ENCODE results near the gene NR1D1.
A peak's percentile ranks its signal among the peaks of the same experiment; 100 is the strongest.

NR1D1 gene

DNA sequence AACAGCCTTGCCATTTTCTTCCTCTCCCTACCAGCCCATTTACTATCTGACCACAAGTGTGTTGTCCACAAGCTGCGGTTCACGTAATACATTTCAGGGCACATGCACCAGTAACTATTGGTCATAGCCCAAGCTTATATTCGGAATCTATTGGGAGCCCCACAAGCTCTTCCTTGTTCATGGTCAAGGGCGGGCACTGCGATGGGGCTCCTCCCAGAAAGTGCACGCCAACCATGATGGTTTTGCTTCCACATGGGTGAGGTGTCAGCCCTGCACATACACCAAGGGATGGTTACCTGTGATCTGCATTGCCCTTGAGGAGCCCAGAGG lies 25.6 kb downstream of the NR1D1 start:
- DNase-seq = no peak

GRCh38 chr17:40074175-40074512 lies 26.2 kb downstream of the NR1D1 start:
- DNase-seq = no peak

- no peak for DNase-seq
Observed at GRCh38 chr17:40073454-40074174, 26.8 kb downstream of the NR1D1 start.

DNA sequence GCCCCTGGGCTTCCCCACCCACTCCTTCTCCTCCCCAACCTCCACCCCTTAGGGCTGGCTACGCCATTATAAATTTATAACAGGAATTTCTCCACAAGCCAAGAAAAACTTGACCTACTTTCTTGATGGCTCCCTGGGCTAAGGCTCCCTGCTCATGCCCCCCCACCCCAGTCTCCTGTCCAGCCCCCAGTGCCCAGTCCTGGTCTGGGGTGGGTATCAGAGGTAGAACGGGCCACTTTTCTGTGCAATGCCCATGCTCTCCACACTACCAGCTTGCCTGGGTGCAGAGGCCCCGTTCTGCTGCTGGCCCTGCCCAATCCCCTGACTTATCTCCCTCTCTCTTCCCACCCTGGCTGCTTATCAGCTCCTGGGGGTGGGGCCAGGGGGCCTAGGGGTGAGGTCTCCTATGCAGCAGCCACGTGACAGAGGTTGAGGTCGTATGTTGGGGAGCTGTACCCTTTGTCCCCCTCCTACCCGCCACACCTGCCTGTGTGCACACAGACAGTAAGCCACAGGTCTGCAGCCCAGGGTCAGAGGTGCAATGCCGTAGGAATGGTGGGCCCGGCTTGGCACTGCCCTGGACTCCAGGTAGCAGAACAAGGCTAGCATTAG lies 27.5 kb downstream of the NR1D1 start:
- DNase-seq = no peak

DNA sequence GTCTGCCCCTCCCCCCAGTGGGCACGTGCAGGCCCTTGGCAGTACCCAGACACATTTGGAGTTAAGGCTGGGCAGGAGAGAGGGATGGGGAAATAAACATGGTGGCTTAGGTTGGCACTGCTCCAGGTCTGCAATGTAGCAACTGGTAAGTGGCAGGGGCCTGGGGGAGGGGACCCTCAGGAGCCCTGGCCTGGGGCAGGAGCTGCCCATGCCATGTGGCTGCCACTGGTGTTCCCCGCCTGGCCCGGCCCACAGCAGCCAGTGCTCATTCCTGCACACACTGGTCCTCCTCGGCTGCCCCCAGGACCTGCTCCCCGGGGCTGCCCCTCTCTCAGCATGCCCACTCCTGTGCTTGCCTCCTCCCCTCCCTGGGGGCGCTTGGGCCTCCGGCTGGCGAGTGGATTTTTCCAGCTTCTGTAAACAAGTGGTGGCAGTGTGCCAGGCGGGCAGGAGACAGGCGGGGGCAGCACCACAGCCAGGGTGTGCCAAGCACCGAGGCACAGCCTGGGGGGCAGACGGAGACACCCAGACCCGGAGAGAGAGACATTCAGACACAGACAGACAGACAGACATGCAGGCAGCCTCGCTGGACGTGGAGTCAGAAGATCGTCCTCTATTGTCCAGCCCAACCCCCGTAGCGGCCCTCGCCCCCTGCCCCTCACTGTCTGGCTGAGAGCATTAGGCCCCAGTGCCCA lies 28.2 kb downstream of the NR1D1 start:
- DNase-seq = no peak

- DNase-seq = no peak
Observed at GRCh38 chr17:40071313-40072039, 28.9 kb downstream of the NR1D1 start.

DNA sequence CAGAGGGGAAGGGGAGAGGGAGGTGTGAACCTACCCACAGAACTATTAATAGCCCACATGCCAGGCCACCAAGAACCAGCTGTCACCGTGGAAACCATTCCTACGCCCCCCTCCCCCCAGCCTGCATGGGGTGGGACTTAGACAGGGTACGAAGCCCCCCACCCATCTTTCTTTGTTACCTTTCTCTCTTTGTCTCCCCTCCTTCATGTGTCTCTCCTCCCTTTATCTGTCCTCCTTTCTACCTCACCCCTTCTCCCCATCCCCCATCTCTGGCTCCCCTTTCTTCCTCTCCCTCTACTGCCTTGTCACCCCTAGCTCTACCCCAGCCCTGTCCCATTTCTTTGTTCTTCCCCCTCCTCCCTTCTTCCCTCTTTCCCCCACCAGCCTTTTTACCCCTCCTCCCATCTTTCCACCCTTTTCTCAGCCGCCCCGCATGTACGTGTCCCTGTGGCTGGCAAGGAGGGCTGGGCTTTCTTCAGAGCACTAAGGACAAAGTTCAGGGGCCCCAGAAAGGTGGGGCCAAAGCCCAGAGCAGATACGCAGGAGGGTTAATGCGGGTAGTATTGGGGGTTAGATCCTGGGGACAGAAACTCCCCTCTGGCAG lies 29.6 kb downstream of the NR1D1 start:
- no peak for DNase-seq

DNA sequence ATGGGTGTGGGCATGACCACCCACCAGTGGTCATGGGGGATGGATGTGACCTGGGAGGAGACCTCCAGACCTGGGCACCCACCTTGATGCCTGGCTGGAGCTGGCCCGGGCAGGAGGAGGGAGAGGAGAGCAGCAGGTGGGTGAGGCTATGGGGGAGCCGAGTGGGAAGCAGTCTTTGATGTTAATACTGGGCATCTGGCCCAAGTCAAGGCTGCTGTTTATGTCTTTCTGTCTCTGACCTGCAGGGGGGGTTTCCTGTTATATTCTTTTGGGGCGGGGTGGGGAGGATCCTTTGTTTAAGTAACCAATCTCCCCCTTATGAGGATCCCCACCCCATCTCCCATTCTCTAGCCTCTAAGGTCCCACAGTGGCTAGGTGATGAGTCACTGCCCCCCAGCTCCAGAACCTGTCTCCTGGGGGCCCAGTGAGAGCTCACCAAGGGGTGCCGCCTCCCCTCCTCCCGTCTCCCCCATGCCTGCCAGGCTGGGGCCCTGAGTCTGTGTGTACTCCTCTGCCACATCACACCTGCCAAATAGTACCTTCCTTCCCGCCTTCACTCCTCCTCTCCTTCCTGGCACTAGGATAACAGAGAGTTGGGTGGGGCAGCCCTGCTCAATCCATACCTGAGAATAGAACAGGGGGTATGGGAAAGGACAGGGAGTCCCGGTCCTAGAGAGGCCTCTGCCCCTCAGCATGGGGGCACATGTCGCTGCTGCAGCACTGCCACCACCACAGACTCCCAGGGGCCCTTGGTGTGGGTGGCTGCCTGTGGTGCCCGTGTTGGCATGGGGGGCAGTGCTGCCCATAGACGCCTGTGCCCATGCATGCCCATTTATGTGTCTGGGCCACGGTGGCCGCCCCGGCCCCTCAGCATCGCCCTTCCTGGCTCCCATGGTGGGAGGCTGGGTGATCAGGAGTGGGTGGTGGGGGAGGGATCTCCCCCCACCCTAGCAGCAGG lies 30.4 kb downstream of the NR1D1 start:
- DNase-seq = no peak

DNA sequence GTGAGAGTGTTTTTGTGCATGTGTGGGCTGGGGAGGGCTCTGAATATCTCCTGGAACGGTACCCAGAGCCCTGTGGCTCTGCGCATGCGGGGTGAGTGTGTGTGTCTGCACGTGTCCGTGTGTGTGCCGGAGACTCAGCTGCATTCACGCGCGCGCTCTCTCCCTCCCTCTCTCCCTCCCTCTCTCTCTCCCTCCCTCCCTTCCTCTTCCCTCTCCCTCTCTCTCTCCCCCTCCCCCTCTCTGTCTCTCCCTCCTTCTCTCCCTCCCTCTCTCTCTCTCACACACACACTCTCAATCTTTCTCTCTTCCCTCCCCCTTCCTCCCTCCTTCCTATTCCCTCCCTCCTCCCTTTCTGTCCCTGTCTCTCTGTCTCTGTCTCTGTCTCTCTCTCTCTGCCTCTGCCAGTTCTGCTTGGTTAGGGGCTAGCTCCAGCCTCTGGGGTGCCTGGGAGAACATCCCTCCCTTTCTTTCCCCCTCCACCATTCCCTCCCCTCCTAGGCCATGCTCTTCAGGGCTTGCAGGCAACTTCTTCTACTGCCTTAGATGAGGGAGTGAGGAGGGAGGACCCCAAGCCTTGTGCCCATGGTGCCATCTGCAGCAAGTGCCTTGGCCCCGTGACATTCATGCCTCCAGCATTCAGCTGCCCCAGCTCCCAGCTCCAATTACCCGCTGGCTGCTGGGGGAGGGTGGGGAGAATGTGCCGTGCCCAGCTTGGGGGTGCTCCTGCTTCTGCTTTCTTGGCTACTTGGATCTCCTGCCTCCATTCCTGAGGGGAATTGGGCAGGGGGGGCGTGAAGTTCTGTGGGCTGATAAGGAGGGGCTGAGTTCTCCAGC lies 31.3 kb downstream of the NR1D1 start:
- peak; percentile 86 for DNase-seq

GRCh38 chr17:40068584-40068916 lies 31.8 kb downstream of the NR1D1 start:
- DNase-seq = no peak

DNA sequence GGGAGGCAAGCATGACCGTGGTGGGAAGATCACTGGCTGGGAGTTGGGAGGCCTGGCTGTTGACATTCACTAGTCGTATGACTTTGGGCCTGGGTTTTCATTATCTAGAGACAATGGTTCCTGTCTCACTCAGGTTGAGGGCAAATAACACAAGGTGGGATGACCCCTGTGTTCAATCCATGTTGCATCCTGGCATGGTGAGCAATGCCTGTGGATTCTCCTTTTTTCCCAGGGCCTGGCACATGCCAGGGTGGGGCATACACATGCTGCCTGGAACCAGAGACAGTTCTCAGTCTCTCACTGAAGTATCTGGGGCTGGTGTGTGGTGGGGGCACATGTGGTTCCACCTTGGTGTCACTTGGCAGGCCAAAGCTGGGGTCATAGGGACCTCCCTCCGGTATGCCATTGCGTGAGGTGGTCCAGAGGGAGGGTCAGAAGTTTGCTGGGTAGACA lies 32.2 kb downstream of the NR1D1 start:
- DNase-seq = no peak

DNA sequence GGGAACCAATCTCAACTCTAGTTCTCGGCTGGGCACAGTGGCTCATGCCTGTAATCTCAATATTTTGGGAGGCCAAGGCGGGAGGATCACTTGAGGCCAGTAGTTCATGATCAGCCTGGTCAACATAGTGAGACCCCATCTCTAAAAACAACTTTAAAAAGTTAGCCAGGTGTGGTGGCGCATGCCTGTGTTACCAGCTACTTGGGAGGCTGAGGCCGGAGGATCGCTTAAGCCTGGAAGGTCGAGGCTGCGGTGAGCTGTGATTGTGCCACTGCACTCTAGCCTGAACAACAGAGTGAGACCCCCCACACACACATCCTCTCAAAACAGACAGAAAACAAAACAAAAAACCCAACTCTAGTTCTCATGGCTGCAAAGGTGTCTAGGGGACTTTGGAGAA lies 32.7 kb downstream of the NR1D1 start:
- no peak for DNase-seq

- DNase-seq = no peak
Observed at GRCh38 chr17:40065769-40066510, 34.4 kb downstream of the NR1D1 start.

DNA sequence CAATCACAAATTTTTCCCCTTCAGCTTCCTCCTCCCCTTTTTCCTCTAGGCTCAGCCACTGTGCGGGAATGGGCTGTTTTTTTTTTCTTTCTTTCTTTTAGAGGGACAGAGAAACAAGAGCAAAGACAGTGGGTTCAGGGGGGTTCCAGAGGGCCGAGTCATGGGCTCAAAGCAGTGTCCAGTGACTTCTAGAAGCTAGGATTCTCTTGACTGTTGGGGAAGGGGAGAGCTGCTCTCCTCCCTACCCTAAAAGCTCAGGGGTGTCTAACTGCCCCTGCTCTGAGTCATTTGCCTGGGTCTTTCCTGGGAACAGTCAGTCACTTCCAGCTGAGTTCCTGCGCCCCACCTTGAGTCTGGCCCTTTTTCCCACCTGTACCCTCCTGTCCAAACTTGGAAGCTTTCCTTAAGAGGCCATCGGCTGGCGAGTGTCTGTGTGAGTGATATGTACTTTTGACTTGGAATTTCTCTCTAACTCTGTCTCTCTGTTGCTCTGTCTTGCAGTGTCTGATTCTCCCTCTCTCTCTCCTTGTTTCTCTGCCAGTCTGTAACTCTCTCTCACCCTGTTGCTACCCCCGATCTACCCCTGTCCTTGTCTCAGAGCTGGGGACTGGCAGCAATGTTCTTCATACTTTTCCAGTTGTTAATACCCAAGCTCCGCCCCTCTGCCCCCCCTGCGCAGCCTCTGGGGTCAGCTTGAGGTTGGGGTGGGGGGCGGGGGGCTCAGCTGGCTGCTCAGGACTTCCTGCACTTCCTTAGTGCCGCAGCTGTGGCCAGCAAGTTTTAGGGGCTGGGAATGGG lies 35.2 kb downstream of the NR1D1 start:
- DNase-seq = no peak

DNA sequence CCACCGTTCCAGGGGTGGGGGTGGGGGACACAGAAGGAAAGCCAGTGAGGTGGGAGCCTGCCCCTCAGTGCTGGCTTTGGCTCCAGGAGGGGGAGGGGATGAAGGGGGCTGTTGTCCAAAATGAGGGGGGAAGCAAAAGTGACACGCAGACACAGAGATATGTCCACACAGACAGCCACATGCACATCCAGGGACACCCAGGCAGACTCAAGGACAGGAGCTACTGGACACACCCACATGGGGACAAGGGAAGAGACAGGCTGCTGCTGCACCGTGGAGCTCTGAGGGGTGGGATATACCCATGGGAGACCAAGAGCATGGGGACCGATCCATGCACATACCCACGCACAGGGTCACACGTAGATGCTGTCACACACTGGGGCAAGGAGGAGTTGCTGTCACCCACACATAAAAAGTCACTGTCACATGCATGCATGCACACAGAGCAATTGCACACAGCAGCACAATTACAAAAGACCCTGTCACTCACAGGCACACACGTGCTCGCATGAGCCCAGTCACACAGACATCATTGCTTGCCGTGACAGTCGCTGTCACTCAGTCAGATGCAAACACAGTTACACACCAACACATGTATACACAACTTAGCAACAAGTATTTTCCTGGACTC lies 36.4 kb downstream of the NR1D1 start:
- peak; percentile 11 for DNase-seq

DNA sequence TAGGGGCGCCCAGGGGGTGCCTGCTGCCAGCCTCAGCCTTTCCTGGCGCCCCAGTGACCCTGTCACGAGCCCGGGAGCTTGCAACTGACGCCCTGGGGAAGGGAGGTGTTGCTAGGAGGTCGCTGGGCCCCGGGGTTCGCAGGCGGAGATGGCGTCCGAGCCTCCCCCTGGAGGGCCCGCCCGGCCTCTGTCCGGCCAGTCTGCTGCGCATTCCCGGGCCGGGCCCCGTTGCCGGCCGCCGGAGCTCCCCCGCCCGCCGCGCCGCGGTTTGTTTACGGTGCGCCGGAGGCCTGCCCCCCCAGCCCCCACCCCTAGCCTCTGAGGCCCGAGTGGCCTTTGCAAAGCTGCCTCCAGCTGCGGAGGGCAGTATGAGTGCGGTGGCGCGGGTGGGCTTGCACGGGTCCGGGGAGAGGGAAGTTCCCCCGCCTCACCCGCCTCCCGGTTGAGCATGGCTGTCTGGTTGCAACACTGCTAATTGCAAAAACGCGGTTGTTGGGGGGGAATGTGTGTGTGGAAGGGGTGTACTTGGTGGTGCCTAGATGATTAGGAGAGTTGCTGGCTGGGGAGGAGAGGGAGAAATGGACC lies 37.1 kb downstream of the NR1D1 start:
- no peak for DNase-seq

DNA sequence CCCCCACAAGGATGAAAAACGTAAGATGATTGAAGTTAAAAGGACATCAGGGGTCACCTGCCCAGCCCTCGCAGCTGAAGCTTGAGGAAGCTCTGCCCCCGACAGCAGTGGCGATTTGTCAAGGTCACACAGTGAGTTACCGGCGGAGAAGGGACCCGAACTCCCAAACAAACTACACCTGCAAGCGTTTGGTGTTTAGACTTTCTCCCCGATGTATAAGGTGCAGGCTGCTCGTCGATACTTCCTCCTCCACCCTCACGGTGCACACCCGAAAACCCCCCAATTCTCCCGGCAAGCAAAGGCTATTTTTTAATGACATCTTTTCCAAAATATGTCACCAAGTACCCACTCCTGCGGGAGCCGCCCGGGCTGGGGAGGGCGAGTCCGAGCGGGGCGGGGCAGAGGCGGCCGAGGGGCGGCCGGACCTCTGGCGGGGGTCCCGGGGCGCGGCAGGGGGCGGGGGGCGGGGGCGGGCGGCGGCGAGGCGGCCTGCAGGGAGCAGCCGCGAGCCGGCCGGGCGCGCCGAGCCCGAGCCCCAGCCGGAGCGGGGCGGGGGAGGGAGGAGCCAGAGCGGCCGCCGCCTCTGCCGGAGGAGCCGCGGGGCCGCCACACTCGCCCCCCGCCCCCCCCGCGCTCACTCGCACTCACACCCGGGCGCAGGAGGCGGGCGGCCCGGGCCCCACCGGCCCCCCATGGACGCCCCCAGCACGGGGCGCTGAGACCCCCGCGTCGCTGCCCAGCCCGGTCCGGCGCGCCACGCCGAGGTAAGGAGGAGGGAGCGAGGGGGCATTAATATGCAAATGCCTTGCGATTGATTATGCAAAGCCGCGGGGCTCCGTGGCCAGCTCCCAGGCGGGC lies 37.8 kb downstream of the NR1D1 start, which contains the start of gene THRA:
Gene THRA, plus strand, starts transcription at position 637 of the 858 bp plus-strand sequence. CDS start 11,524 bp downstream, outside the sequence.
- DNase-seq = peak; percentile 67

DNA sequence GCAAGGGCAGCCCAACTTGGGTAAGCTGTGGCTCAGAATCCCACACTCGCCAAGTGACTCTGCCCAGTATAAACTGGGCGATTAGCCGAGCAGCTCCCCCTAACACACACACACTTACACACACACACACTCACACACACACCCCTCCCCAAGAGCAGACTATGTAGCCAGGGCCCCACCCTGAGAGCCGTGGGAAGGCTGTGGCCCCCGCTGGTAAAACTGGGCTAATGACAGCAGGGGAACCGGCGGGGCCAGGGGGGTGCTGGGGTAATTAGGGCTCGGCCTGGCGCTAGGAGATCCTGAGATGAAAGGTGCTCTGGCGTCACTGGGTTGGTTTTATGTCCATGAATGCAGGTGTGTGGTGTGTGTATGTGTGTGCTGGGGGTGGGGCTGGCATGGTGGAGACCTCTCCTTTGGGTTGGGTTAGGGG lies 38.8 kb downstream of the NR1D1 start:
- DNase-seq = no peak

Data from stimulated activated naive CD4-positive, alpha-beta T cell treated with Interleukin-2 at 50 U/mL for 16 hours (primary cell).